HG03342 (cell line): ENCODE data around the gene ING1.
"Not testable (repeated sequence)": the region's sequence is repeated elsewhere in the genome, so short reads cannot be mapped to it uniquely, and the experiment has no call there.

Experiments
- ATAC-seq: cut with Tn5 transposase; IDR thresholded peaks from one replicate; pipeline ENCODE4 v1.9.1; 2021; ENCODE audit warnings: mild to moderate bottlenecking, moderate library complexity; ENCODE audit not compliant: unreplicated experiment

Gene ING1

DNA sequence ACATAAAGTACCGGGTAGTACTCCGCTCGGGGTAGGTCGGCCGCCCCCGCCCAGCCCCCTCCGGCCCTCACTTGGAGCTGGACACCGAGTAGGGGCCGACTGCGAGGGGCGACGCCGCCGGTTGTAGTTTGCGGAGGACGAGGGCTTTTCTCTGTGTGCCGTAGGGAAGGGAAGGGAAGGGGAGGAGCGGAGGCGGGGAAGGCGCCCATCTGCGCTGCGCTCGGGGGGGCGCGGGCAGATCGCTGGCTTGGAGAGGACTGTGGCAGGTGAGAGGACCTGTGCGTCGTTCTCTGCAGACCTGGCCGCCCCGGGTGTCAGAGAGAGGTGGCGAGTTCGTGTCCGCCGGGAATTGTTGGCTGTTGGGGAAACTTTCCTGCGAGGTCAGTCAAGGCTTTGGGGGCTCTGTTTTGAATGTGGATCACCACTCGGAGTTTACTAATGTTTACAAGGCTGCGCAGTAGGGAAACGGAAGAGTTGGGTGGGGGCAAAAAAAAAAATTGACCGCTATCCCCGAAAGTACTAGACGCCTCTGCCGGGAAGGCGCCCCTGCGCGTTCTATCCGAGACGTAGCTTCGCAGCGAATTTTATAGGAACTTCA lies 1.4 kb downstream of the ING1 start:
- ATAC-seq: no peak

DNA sequence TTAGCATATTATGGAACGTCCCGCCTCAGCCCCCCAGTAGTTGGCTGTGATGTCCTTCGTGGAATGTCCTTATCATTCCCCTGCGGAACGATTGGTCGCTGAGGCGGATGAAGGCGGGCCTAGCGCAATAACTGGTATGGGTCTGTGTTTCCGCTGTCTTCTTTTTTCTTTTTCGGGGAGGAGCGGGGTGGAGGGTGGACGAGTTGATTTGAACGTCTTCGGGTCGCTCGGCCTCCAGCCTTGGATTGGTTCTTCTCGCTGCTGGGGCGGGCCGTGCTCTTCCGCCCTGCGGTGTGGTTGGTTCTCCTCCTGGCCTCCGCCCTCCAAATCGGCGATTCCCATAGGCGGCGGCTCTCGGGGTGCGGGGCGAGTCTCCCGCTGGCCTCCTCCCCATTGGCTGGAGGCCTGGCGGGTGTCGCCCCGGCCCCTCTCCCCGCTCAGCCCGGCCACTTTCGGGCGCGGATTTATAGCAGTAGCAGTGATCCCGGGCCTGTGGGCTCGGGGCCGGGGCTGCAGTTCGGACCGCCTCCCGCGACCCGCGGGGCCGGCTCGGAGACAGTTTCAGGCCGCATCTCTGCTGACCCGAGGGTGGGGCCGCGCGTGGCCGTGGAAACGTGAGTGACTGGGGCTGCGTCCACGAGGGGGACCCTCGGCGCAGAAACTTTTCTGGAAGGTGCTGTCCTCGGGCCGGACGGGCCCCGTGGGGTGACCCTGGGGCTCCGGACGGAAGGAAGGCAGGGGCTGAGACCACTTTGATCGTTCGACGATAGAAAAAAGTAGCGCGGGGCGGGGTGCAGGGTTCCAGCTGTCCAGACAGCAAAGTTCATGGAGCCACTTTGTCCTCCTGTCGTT lies 2.1 kb downstream of the ING1 start:
- ATAC-seq: peak; percentile 58

DNA sequence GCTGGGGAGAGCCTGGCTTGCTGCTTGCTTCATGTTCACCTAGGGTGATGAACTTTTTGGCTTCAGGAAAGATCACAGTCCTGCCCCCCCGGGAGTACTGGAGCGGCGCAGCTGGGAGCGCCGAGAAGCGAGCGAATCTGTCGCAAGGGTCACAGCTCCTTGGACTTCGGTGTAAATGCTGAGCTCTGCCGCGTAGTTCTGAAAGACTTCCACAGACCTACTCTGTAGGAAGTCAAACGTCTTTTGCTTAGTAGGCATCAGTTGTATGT lies 2.7 kb downstream of the ING1 start:
- ATAC-seq: no peak

- ATAC-seq: no peak
Measured at GRCh38 chr13:110719036-110719710, 5.7 kb downstream of the ING1 start.

DNA sequence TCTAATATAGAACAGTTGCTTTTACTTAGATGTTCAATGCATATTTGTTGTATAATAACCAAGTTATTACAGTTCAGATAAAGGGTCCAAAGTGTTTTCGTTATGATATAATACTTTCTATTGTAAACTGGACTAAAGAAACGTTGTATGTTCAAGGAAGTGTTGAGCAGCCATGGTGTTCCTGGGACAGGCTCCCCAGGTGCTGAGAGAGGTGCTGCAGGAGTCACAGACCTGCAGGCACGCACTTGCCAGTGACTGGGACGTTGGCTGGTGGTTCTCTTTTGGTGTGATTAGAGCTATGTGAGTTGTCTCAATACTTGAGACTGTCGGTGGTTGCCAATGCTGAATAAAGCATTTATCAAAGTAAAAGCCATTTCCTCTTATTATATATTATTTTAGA lies 9.5 kb downstream of the ING1 start:
- ATAC-seq: no peak

DNA sequence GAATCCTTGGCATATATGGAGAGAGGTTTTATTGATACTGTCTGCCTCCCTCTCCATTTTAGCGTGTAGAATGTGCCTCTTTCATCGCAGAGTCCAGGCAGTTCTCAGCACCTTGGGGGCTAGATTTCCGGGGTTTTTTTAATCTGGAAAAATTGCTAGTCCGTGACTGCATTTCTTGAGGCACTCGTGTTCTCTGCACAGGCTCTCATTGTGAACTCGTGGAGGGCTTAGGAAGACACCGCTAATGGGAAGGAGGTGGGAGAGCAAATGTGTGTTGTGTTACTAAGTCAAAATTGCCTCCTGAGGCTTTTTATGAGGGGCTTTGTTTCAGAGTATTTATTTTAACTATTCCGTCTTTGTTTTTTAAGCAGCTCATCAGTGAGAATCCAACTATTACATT lies 10.1 kb downstream of the ING1 start:
- ATAC-seq: no peak

- not testable (repeated sequence) for ATAC-seq
Measured at GRCh38 chr13:110726153-110726552, 12.7 kb downstream of the ING1 start.

DNA sequence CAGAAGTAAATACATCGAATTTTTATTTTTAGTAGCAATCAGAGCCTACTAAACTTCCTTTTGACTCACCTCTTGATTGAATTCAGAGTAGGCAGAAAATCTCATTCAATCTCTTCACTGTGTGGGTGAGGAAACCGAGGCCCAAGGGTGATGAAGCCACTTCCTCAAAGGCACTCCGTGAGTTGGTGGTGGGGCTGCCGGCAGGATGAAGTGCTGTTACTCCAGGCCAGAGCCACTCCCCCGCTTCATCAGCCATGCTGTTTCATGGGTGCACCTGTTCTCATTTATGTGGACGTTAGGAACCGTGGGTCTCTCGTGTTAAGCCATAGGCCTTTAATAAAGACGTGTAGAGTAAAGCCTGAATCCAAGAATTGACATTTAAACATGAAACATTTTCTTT lies 13.2 kb downstream of the ING1 start:
- peak; percentile 54 for ATAC-seq

- no peak for ATAC-seq
Measured at GRCh38 chr13:110731072-110731471, 17.6 kb downstream of the ING1 start.

GRCh38 chr13:110734561-110734960 lies 21.1 kb downstream of the ING1 start:
- no peak for ATAC-seq

DNA sequence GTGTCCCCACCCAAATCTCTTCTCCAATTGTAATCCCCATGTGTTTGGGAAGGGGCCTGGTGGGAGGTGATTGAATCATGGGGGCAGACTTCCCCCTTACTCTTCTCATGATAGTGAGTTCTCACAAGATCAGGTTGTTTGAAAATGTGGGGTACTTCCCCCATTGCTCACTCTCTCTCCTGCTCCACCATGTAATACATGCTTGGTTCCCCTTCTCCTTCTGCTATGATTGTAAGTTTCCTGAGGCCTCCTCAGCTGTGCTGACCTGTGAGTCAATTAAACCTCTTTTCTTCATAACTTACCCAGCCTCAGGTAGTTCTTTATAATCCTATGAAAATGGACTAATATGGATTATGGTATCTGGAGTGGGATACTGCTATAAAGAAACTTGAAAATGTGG lies 24.1 kb downstream of the ING1 start:
- ATAC-seq: no peak

DNA sequence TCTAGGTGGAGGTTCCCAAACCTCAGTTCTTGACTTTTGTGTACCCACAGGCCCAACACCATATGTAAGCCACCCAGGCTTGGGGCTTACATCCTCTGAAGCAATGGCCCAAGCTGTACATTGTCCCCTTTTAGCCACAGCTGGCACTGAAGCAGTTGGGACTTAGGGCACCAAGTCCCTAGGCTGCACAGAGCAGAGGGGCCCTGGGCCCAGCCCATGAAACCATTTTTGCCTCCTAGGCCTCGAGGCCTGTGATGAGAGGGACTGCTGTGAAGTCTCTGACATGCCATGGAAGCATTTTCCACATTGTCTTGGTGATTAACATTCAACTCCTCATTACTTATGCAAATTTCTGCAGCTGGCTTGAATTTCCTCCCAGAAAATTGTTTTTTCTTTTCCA lies 30.2 kb downstream of the ING1 start:
- no peak for ATAC-seq

DNA sequence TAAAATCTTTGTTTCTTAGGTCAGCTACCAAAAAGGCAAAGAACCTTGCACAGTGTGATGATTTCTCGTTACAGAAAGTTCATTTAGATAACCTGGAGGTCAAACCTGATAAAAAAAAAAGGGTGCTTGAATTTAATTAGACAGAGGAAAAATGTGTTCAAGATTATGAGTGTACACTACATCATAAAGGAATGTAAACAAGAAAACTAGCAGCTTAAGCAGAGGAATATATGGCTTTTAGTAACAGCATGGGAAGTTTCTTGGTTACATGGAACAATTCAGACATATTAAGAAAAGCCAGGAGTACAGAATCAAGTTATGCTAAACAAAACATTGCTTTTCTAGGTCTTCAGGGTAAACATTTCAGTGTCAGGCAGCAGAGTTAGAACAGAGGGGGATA lies 32.9 kb downstream of the ING1 start:
- ATAC-seq: no peak

DNA sequence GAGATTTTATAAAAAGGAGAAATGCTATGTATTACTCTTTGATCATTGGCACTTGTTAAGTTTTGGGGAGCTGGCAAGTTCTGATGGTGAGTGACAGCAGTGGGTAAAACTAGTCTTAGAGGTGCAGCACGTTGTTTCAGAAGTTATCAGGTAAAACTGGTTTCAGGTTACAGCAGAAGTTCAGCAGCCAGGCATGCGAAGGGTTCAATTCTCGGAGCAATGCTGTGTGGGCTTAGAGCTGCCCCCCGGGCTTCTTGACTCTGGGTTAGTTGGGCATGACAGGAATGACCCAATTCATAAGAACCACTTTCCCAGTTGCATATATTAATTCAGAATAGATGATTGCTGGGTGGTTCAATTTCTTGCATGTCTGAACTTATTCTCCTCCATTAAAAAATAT lies 34.8 kb downstream of the ING1 start:
- no peak for ATAC-seq

DNA sequence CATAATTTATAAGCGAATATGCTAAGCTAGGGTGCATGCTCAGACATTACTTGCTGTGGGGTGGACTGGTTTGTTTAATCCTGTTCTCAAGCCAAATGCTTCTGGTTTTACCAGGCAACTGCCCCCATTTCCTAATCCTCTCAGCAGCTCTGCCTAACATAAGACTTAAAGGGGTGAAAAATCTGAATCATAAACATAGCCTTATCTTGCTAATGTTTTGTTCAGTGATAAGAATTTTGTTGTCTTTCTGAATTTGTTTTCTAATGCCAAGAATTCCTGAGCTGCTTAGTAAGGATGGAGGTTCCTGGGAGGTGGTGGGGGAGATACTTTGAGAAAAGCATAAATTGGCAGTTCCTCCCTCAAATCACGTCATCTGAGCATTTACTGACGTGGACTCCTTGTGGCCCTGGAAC lies 42.7 kb downstream of the ING1 start:
- no peak for ATAC-seq

DNA sequence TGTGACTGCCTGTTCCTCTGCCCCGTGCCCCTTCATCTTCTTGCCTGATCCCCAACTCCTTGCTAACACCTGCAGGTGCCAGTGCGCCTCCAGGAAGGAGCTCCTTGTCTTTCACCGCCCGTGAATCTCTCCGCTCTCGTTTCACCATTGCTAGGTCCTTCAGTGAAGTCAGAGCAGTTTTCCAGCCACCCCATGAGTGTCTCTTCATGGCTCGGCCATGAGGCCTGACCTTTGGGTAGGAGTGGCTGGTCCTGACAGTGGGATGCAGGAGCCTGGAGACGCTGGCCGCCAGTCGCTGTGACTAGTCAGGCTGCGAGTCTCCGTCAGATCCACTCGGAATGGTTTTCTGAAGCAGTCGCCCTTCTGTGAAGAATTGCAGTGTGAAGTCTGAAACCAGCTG lies 43.8 kb downstream of the ING1 start:
- no peak for ATAC-seq

GRCh38 chr13:110758195-110758805 lies 44.8 kb downstream of the ING1 start:
- no peak for ATAC-seq

DNA sequence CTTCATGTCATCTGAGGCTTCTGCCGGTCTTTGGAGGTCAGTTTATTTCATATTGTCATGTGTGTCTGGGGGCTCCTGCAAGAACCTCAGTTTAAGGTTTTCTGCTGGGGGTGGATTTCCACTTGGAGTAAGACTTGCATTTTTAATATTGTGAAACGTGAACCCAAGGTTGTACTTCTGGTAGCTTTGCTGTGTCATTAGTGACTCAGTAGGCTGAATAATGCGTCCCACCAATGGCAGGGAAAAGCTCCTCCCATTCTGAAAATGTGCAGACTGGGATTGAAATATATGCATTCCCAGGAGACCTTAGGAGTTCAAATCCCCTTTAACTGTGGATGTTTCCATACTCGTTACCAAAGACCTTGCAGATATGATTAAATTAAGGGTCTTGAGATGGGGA lies 46.2 kb downstream of the ING1 start:
- ATAC-seq: no peak

GRCh38 chr13:110760611-110761010 lies 47.1 kb downstream of the ING1 start:
- ATAC-seq: no peak

- ATAC-seq: no peak
Measured at GRCh38 chr13:110766671-110767430, 53.4 kb downstream of the ING1 start.

DNA sequence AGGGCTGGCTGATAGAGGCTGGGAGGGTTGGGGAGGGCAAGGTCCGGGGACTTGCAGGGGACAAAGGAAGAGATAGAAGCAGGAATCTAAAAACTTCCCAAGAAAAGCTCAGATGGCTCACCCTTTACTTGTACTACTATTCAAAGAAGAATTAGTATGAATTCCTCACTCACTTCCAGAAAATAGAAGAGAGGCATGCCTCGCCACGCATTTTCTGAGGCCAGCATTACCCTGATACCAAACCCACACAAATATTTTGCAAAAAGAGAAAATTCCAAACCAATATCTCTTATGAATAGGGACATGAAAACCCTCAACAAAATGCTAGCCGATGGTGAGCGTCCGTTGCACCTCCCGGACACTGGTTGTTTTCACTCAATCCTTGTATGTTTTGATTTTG lies 54.0 kb downstream of the ING1 start:
- no peak for ATAC-seq
